Heart left ventricle (tissue), 13 donors: ENCODE measurements around the gene RRAGC.
A peak's percentile ranks its signal among the peaks of the same experiment; 100 is the strongest.

Experiments used
- CTCF ChIP-seq, 12 donors: fragments of 200-600 bp; sonication (generic) in 4 of 12; IDR thresholded peaks; one replicate each; pipeline versions ENCODE4 v1.5.0 to v1.8.0; 2018 to 2022; ENCODE audit warnings: antibody characterized with exemption in 12 of 12, mild to moderate bottlenecking in 5 of 12
- POLR2A ChIP-seq, 2 donors: fragments of 450-650 bp; IDR thresholded peaks; one replicate each; pipeline ENCODE4 v1.6.1; 2017; ENCODE audit warnings: antibody characterized with exemption in 2 of 2, mild to moderate bottlenecking in 2 of 2, moderate library complexity in 2 of 2
- donor health status: ischemic (EF 13 %, LVEDD 7.1; RV severe dilation, severe dysfunction).
- donor health status: DM: no; HTN: yes; CAD: no.
- donor health status: DM: no; HTN: no; CAD: no.
- donor health status: ischemic (EF 25% LVEDD 6.9; RV normal size, moderate dysfunction).
- donor health status: ischemic (EF 25% LVEDD 5.7; RV mildly dilated, moderate dysfunction).
- donor health status: ischemic (EF 35%, LVEDD 5.7; RV mildly dilated, moderate dysfunction).
- donor health status: nonischemic (EF 11% LVEDD 7.7; RV severe dilation, severe dysfunction).
- donor health status: DM: yes; HTN: yes; CAD: no.
- donor health status: PGD.
- donor health status: ischemic (EF 29% LVEDD 5.4; RV normal size, mild dysfunction).
- donor health status: nonischemic (EF 23%, LVEDD 6.1; RV moderate dilation, normal function).

GRCh38 chr1:38859561-38860453, at the start of gene RRAGC:
- peak in 1 of 2 donors; percentile 63 for TF ChIP-seq POLR2A (IDR thresholded peaks at IDR 0.05)
- no peak for TF ChIP-seq CTCF (IDR thresholded peaks at IDR 0.05)
